K562 (cell line): ENCODE measurements around the gene ZNF672. TPM values are rescaled to one million over a fixed set of nuclear protein-coding genes. Genes with fewer than 3 reads are reported as not detected.
A peak's percentile ranks its signal among the peaks of the same experiment; 100 is the strongest.

Experiments
- ATAC-seq: fragments of 200-7000 bp; cut with Tn5 transposase; 3 replicates; pipeline ENCODE4 v1.9.1; 2020; ENCODE audit warnings: moderate library complexity
- BruUV-seq: library from RNA; stranded (reverse); fragments of 400-500 nt; replicated peaks from 2 replicates; lab custom pipeline; 2021; lab: Mats Ljungman, UMichigan
- CTCF ChIA-PET: fragments of 300-600 bp; formaldehyde crosslinking; extraction: SDS; loops from one replicate; lab custom pipeline; 2021; ENCODE audit warnings: low intra/inter-chr PET ratio; lab: Yijun Ruan, JAX
- POLR2A ChIA-PET: fragments of 300-600, 350-650 bp; sonication (Branson Sonifier 250); formaldehyde crosslinking; extraction: SDS; loops from one replicate; lab custom pipeline; 2021; ENCODE audit warnings: antibody characterized with exemption, inconsistent platforms; lab: Yijun Ruan, JAX
- DNase-seq, 4 experiments: peaks; one replicate each; pipeline versions ENCODE4 v3.0.0 to v3.0.0-alpha.2; 2011 to 2018; ENCODE audit warnings: low spot score in 3 of 4, mixed read lengths in 3 of 4; ENCODE audit errors: extremely low read depth in 1 of 4
- FAIRE-seq: peaks from 2 replicates; lab custom pipeline; 2011; peaks lifted over from hg19 to GRCh38; lab: Jason Lieb, UNC
- H2AFZ ChIP-seq: 2 replicates; pipeline ENCODE4 v1.6.0; 2011; ENCODE audit warnings: low read depth, low read length, control low read depth, inconsistent platforms
- H3K27ac ChIP-seq: fragments of 200-600 bp; 3 replicates; pipeline ENCODE4 v1.8.0; 2011; ENCODE audit warnings: low read depth, mild to moderate bottlenecking, control low read depth, inconsistent platforms, low read length, moderate library complexity, mixed read lengths; ENCODE audit errors: extremely low read depth
- H3K27me3 ChIP-seq, 2 experiments: fragments of 300-600 bp in 1 of 2; 2 replicates in 1 of 2; 3 replicates in 1 of 2; pipeline versions ENCODE4 v1.6.0 to v1.8.0; 2011; ENCODE audit warnings: inconsistent platforms in 2 of 2, low read length in 2 of 2, mild to moderate bottlenecking in 1 of 2, mixed read lengths in 1 of 2, moderate library complexity in 1 of 2; ENCODE audit not compliant: control insufficient read depth in 2 of 2, insufficient read depth in 2 of 2
- H3K36me3 ChIP-seq: fragments of 300-600 bp; 3 replicates; pipeline ENCODE4 v1.8.0; 2011; ENCODE audit warnings: mild to moderate bottlenecking, low read length, inconsistent platforms; ENCODE audit not compliant: control insufficient read depth, insufficient read depth
- H3K4me1 ChIP-seq, 2 experiments: fragments of 200-600 bp in 1 of 2; replicated peaks in 1 of 2; 2 replicates in 1 of 2; 3 replicates in 1 of 2; pipeline versions ENCODE4 v1.5.1 to v1.8.0; 2011; ENCODE audit warnings: inconsistent platforms in 2 of 2, low read length in 2 of 2, mild to moderate bottlenecking in 1 of 2, mixed read lengths in 1 of 2, moderate library complexity in 1 of 2; ENCODE audit not compliant: control insufficient read depth in 2 of 2, insufficient read depth in 2 of 2
- H3K4me2 ChIP-seq: 2 replicates; pipeline ENCODE4 v1.6.1; 2011; ENCODE audit warnings: low read length, control low read depth, inconsistent platforms, mixed read lengths; ENCODE audit not compliant: insufficient read depth
- H3K4me3 ChIP-seq: fragments of 200-600 bp; sonication (generic), shearing (Covaris generic); 2 replicates; pipeline ENCODE4 v1.5.1; 2016; ENCODE audit warnings: control low read depth, inconsistent platforms
- H3K79me2 ChIP-seq: fragments of 200-600 bp; 3 replicates; pipeline ENCODE4 v1.8.0; 2011; ENCODE audit warnings: low read length, inconsistent platforms; ENCODE audit not compliant: control insufficient read depth, insufficient read depth
- H3K9ac ChIP-seq, 2 experiments: 2 replicates each; pipeline versions ENCODE4 v1.6.0 to v1.6.1; 2011; ENCODE audit warnings: low read depth in 2 of 2, low read length in 2 of 2, control low read depth in 1 of 2, inconsistent platforms in 1 of 2, mild to moderate bottlenecking in 1 of 2, mixed read lengths in 1 of 2; ENCODE audit not compliant: insufficient read depth in 1 of 2
- H3K9me1 ChIP-seq: one replicate; pipeline ENCODE4 v1.6.0; 2011; ENCODE audit warnings: inconsistent platforms, mild to moderate bottlenecking, low read length, moderate library complexity; ENCODE audit not compliant: control insufficient read depth, insufficient read depth
- H3K9me3 ChIP-seq: replicated peaks from 2 replicates; pipeline ENCODE4 v1.5.1; 2011; ENCODE audit warnings: low read depth, low read length, inconsistent platforms; ENCODE audit not compliant: control insufficient read depth, insufficient read depth
- H4K20me1 ChIP-seq: replicated peaks from 2 replicates; pipeline ENCODE4 v1.6.1; 2011; ENCODE audit warnings: low read length, inconsistent platforms, mixed read lengths; ENCODE audit not compliant: control insufficient read depth, insufficient read depth
- CREB1 ChIP-seq, 2 experiments: sonication (generic) in 1 of 2; formaldehyde crosslinking in 1 of 2; IDR thresholded peaks; 2 replicates each; pipeline versions ENCODE4 v1.6.1 to v1.8.0; 2012 to 2022; ENCODE audit warnings: inconsistent platforms in 1 of 2, mild to moderate bottlenecking in 1 of 2, missing genetic modification reagents in 1 of 2, moderate library complexity in 1 of 2
- GABPA ChIP-seq: fragments of 200-800 bp; sonication (Bioruptor generic); conservative IDR thresholded peaks from 2 replicates; pipeline ENCODE4 v1.6.1; 2016; ENCODE audit warnings: low read depth, missing genetic modification characterization, missing compliant biosample characterization
- GTF2E2 ChIP-seq: fragments of 200-800 bp; sonication (Bioruptor generic); IDR thresholded peaks from 2 replicates; pipeline ENCODE4 v1.6.1; 2016; ENCODE audit warnings: missing genetic modification characterization, missing compliant biosample characterization
- HCFC1 ChIP-seq: IDR thresholded peaks from 2 replicates; pipeline ENCODE4 v1.6.1; 2012; ENCODE audit warnings: low read depth, low read length, improper control_type of control experiment
- HLTF ChIP-seq: fragments of 450-650 bp; IDR thresholded peaks from 2 replicates; pipeline ENCODE4 v1.6.1; 2016
- ILK ChIP-seq: fragments of 450-650 bp; IDR thresholded peaks from 2 replicates; pipeline ENCODE4 v1.6.1; 2016; ENCODE audit warnings: missing genetic modification characterization, low read depth, mild to moderate bottlenecking, missing compliant biosample characterization, moderate library complexity, borderline replicate concordance
- MTA1 ChIP-seq: fragments of 450-650 bp; IDR thresholded peaks from 2 replicates; pipeline ENCODE4 v1.6.1; 2017; ENCODE audit warnings: borderline replicate concordance
- NEUROD1 ChIP-seq: fragments of 150-350 bp; IDR thresholded peaks from 2 replicates; pipeline ENCODE4 v1.6.1; 2014; ENCODE audit warnings: borderline replicate concordance, low read length, low read depth; ENCODE audit not compliant: partially characterized antibody
- NR1H2 ChIP-seq: sonication (generic); formaldehyde crosslinking; IDR thresholded peaks from 2 replicates; pipeline ENCODE4 v1.4.0; 2020; ENCODE audit warnings: mild to moderate bottlenecking, missing genetic modification reagents
- PHF20 ChIP-seq: fragments of 450-650 bp; IDR thresholded peaks from 2 replicates; pipeline ENCODE4 v1.6.1; 2018; ENCODE audit not compliant: partially characterized antibody
- SLC30A9 ChIP-seq: fragments of 250-450 bp; sonication (Bioruptor Pico); IDR thresholded peaks from 2 replicates; pipeline ENCODE4 v1.8.0; 2022; ENCODE audit warnings: mild to moderate bottlenecking, moderate library complexity
- TAL1 ChIP-seq: fragments of 450-650 bp; IDR thresholded peaks from 2 replicates; pipeline ENCODE4 v1.6.1; 2016; ENCODE audit warnings: mild to moderate bottlenecking
- ZFPM2 ChIP-seq: fragments of 250-450 bp; sonication (Bioruptor Pico); IDR thresholded peaks from 2 replicates; pipeline ENCODE4 v1.5.1; 2022; ENCODE audit warnings: mild to moderate bottlenecking
- ZNF197 ChIP-seq: fragments of 200-800 bp; sonication (Bioruptor generic); IDR thresholded peaks from 2 replicates; pipeline ENCODE4 v1.6.1; 2016; ENCODE audit warnings: low read depth, missing genetic modification characterization, missing compliant biosample characterization
- ZNF311 ChIP-seq: fragments of 250-450 bp; sonication (Bioruptor Pico); IDR thresholded peaks from 2 replicates; pipeline ENCODE4 v1.4.0; 2020; ENCODE audit warnings: mild to moderate bottlenecking, moderate library complexity
- ZNF408 ChIP-seq: fragments of 250-450 bp; sonication (Bioruptor Pico); IDR thresholded peaks from 2 replicates; pipeline ENCODE4 v1.4.0; 2020; ENCODE audit warnings: low read depth, mild to moderate bottlenecking, moderate library complexity
- WGBS: fragments of 100-300 bp; shearing (Covaris generic); methylation state at CpG from one replicate; pipeline ENCODE4 v1.1.6; 2016; ENCODE audit warnings: low coverage, mixed read lengths; ENCODE audit not compliant: insufficient coverage; ENCODE audit errors: missing lambda C conversion rate; 5-methylcytosine and 5-hydroxymethylcytosine counted together
- in situ Hi-C: fragments of 300-500 bp; cut with MboI; formaldehyde crosslinking; loops from 4 replicates; pipeline ENCODE4 v1.15.0; 2018; ENCODE audit warnings: inconsistent platforms, mixed read lengths
- intact Hi-C: fragments of 100-400 bp; cut with micrococcal nuclease; formaldehyde crosslinking; loops from 2 replicates; pipeline ENCODE4 v1.14.2; 2022
- polyA plus RNA-seq, 8 experiments: library from polyadenylated mRNA; depleted of rRNA in 4 of 8; stranded (reverse) in 5 of 8; unstranded in 3 of 8; fragments of >200 nt; fragmentation: Nextera tagmentation in 2 of 8; fragmentation: Illumina TruSeq in 1 of 8; extraction: Ambion mirVana in 2 of 8; extraction: Trizol in 1 of 8; gene quantifications; 2 replicates each; pipeline versions ENCODE4 v1.2.1 to v1.2.3, GENCODE V29; 2011 to 2014; ENCODE audit warnings: inconsistent platforms in 1 of 8, missing spikeins in 1 of 8
- total RNA-seq, 7 experiments: library from RNA; depleted of rRNA in 6 of 7; stranded (reverse); fragments of >200 nt in 6 of 7; fragmentation: Illumina TruSeq in 2 of 7; extraction: Trizol in 2 of 7; gene quantifications; 2 replicates each; pipeline versions ENCODE4 v1.2.1 to v1.2.3, GENCODE V29; 2011 to 2021; ENCODE audit warnings: low replicate concordance in 1 of 7
- TF ChIP-seq, protein P1 (sequence below): fragments of 250-450 bp; sonication (Bioruptor Pico); IDR thresholded peaks from 2 replicates; pipeline ENCODE4 v1.5.0; 2020; ENCODE audit warnings: mild to moderate bottlenecking

Gene ZNF672
- total and polyA plus RNA-seq, 9 of the 15 experiments (the other 6 are each of a cell fraction or from before 2014, with no cell fraction given): 1.9 to 57.9 (median 24.1) TPM

DNA sequence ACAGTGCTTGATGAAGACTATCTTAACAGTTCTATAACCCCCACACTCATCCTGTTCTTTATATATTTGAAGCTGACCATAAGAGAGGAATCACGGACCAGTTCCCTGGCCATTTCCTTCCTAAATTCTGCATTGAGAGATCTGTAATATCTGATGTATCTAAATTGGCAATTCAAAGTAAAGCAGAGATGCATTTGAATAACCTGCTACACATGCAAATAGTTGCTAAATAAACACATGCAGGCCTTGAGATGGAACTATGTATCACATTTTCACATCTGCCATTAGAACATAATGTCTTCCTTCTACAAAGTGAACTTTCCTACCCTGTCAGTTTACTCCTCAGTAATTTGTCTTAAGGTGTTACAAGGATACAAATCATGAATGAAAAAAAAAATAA, 47.6 kb downstream of the ZNF672 start:
- DNase-seq (no peak), FAIRE-seq (no peak), ATAC-seq (no peak)
- no peak overlapping the region for H3K4me3 ChIP-seq
- no peaks in the 10 kb centered on the region for H3K27me3 ChIP-seq
- no TSS peak for BruUV-seq
- TF ChIP-seq HCFC1: no peak
- TF ChIP-seq ZFPM2: no peak
- 0 out of 2 replicates have a peak, but pooled peaks have one; percentile 32 for TF ChIP-seq GTF2E2
- TF ChIP-seq, protein P1, sequence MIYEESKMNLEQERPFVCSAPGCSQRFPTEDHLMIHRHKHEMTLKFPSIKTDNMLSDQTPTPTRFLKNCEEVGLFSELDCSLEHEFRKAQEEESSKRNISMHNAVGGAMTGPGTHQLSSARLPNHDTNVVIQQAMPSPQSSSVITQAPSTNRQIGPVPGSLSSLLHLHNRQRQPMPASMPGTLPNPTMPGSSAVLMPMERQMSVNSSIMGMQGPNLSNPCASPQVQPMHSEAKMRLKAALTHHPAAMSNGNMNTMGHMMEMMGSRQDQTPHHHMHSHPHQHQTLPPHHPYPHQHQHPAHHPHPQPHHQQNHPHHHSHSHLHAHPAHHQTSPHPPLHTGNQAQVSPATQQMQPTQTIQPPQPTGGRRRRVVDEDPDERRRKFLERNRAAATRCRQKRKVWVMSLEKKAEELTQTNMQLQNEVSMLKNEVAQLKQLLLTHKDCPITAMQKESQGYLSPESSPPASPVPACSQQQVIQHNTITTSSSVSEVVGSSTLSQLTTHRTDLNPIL (CRISPR knock-in tag): no peak
- TF ChIP-seq TAL1: no peak
- no peak for TF ChIP-seq HLTF
- TF ChIP-seq ZNF408: no peak
- TF ChIP-seq NR1H2 (CRISPR knock-in tag): no peak
- no peak for TF ChIP-seq PHF20
- TF ChIP-seq SLC30A9 (CRISPR knock-in tag): no peak
- TF ChIP-seq MTA1: no peak
- no peak for TF ChIP-seq NEUROD1
- TF ChIP-seq CREB1 (IDR thresholded peaks at IDR 0.05): 0 out of 2 replicates have a peak, but pooled peaks have one; percentile 7
- TF ChIP-seq CREB1 (CRISPR knock-in tag; IDR thresholded peaks at IDR 0.05): no peak
- TF ChIP-seq ILK (tag): no peak
- TF ChIP-seq GABPA (tag): no peak
- 0 out of 2 replicates have a peak, but pooled peaks have one; percentile 21 for TF ChIP-seq ZNF311 (CRISPR knock-in tag)
- no peak for TF ChIP-seq ZNF197 (CRISPR knock-in tag)
- in situ Hi-C loops: no loop called here
- H3K4me2 ChIP-seq: no peak overlapping the region
- no peaks in the 10 kb centered on the region for H3K9me3 ChIP-seq
- peaks cover 16 to 49% of the 10 kb centered on the region in 2 experiments for H3K4me1 ChIP-seq
- H3K27ac ChIP-seq: peak overlapping the region; percentile 51; the same call in 2 of the 3 replicates
- H3K9ac ChIP-seq: peak overlapping the region in 1 of 2 experiments; percentile 11; a peak in 1 of 4 replicates
- no peaks in the 10 kb centered on the region for H4K20me1 ChIP-seq
- WGBS: 50% methylated on average over 1 of the region's 1 CpG
- no peaks in the 10 kb centered on the region for H3K36me3 ChIP-seq
- CTCF ChIA-PET: no interaction called here
- H2AFZ ChIP-seq: peak overlapping the region; percentile 81
- intact Hi-C loops: loop anchor here (1.0 kb wide), 1 partner anchor 12 kb away; no protein-coding TSS in a partner anchor
- H3K79me2 ChIP-seq: no peaks in the 10 kb centered on the region
- H3K9me1 ChIP-seq: no peaks in the 10 kb centered on the region
- POLR2A ChIA-PET: interaction anchor here (0.8 to 3.3 kb wide), 3 partner anchors 12 to 1028 kb away, joined by 3 to 19 read pairs (median 4); partner anchors contain the start of gene PGBD2
